GM12872 (cell line): ENCODE results near the gene IGSF22.

Experiments
- CTCF ChIP-seq: IDR thresholded peaks from 3 replicates; pipeline ENCODE4 v1.5.1; 2011; ENCODE audit warnings: low read depth, mild to moderate bottlenecking, low read length, moderate library complexity; ENCODE audit not compliant: insufficient read depth

IGSF22 gene

DNA sequence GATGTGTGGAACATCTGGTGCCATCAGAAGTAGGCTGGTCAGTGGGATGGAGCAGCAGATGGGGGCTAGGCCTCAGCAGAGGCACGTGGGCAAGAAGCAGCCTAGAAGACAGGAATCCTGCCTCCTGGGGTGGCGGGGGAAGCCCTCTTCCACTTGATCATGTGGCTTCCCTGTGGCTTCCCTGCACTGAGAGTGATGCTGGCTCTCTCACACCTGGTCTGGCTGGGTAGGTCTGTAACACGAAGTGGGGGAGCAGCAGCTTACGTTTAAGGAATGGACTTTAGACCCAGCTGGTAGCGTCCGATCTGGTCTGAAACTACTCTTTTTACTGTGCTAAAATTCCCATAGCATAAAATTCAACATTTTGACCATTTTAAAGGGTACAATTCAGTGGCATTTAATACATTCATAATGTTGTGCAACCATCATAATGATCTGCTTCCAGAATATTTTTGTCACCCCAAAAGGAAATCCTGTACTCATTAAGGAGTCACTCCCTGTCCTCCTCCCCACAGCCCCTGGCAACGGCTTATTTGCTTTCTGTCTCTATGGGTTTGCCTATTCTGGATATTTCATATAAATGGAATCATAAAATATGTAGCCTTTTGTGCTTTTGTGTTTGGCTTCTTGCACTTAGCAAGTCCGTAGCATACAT lies 43.9 kb upstream of the IGSF22 start:
- TF ChIP-seq CTCF, result no peak

- TF ChIP-seq CTCF, result no peak
These were observed 43.0 kb upstream of the IGSF22 start for GRCh38 chr11:18768978-18769377.

GRCh38 chr11:18768472-18768901 lies 42.5 kb upstream of the IGSF22 start:
- no peak for TF ChIP-seq CTCF

- TF ChIP-seq CTCF, result no peak
These were observed 40.0 kb upstream of the IGSF22 start for GRCh38 chr11:18766015-18766414.

- TF ChIP-seq CTCF, result no peak
These were observed 39.6 kb upstream of the IGSF22 start for GRCh38 chr11:18765554-18765953.

DNA sequence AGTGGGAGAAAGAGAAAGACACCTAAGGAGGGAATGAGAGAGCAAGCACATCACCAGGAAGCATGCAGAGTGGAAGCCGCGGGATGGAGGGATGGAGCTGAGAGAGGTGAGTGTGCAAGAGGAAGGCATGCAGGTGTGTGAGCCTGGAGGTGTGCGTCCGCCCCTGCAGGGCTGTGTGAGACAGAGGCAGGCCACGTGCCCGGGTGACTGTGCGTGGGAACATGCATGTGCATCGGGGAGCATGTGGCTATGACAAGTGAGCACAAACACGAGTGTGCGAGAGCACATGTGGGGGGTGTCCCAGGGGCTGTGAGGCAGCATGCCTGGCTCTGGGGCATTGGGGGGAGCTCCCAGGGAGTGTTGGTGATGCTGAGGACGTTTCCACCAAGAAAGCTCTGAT lies 35.8 kb upstream of the IGSF22 start:
- TF ChIP-seq CTCF, result no peak

GRCh38 chr11:18761144-18761543 lies 35.2 kb upstream of the IGSF22 start:
- TF ChIP-seq CTCF, result no peak
